Stomach (tissue), 9 donors: Measurements from ENCODE around the gene PKP1. TPM values are rescaled to one million over a fixed set of nuclear protein-coding genes. Genes with fewer than 3 reads are reported as not detected.

Source experiments
- DNase-seq, 2 donors: peaks; one replicate each; pipeline versions ENCODE4 v3.0.0 to v3.0.0-alpha.2; 2013 to 2019
- H3K27ac ChIP-seq, 5 donors: fragments of 200-600 bp in 4 of 5; sonication (generic) in 4 of 5; one replicate each; pipeline ENCODE4 v1.5.1; 2013 to 2019; ENCODE audit warnings: mild to moderate bottlenecking in 1 of 5, moderate library complexity in 1 of 5
- H3K27me3 ChIP-seq, 3 donors: fragments of 200-600 bp; sonication (generic); one replicate each; pipeline ENCODE4 v1.5.1; 2017 to 2019; ENCODE audit warnings: mixed run types in 1 of 3
- H3K36me3 ChIP-seq, 4 donors: fragments of 200-600 bp; sonication (generic); 1 replicate in 3 of 4; 2 replicates in 1 of 4; pipeline ENCODE4 v1.5.1; 2016 to 2019
- H3K4me1 ChIP-seq, 4 donors: fragments of 200-600 bp; sonication (generic); one replicate each; pipeline ENCODE4 v1.5.1; 2016 to 2019
- H3K4me3 ChIP-seq, 4 donors: fragments of 200-600 bp; sonication (generic) in 3 of 4; one replicate each; pipeline ENCODE4 v1.5.1; 2016 to 2019; ENCODE audit warnings: mild to moderate bottlenecking in 1 of 4
- H3K9me3 ChIP-seq, 4 donors: fragments of 200-600 bp; sonication (generic); one replicate each; pipeline ENCODE4 v1.5.1; 2016 to 2019
- EP300 ChIP-seq: sonication (generic); formaldehyde crosslinking; IDR thresholded peaks from one replicate; pipeline ENCODE4 v1.6.1; 2017; ENCODE audit warnings: antibody characterized with exemption
- POLR2A ChIP-seq, 4 donors: fragments of 450-650 bp; IDR thresholded peaks; one replicate each; pipeline ENCODE4 v1.6.1; 2016; ENCODE audit warnings: antibody characterized with exemption in 4 of 4, control low read depth in 2 of 4, mild to moderate bottlenecking in 1 of 4, moderate library complexity in 1 of 4
- POLR2AphosphoS5 ChIP-seq, 3 donors: sonication (generic); formaldehyde crosslinking; IDR thresholded peaks; one replicate each; pipeline ENCODE4 v1.6.1; 2016; ENCODE audit warnings: antibody characterized with exemption in 3 of 3
- WGBS, 5 donors: extraction: QIAGEN DNeasy Blood & Tissue Kit in 3 of 5; methylation state at CpG; one replicate each; pipeline versions ENCODE4 v1.1.5 to v1.1.7; 2013 to 2018; 5-methylcytosine and 5-hydroxymethylcytosine counted together
- intact Hi-C: fragments of 100-400 bp; cut with DNase I; formaldehyde crosslinking; loops from one replicate; pipeline ENCODE4 v1.15.1; 2023; ENCODE audit warnings: low total_unique reads
- polyA plus RNA-seq, 3 donors: library from polyadenylated mRNA; stranded (reverse); fragments of 200-250 nt; gene quantifications; one replicate each; pipeline ENCODE4 v1.2.3, GENCODE V29; 2013
- total RNA-seq, 5 donors: library from RNA; depleted of rRNA; stranded (reverse); fragments of >200 nt; gene quantifications; one replicate each; pipeline versions ENCODE4 v1.1.0 to v1.2.3, GENCODE V29; 2014 to 2016
- TF ChIP-seq, protein P1 (sequence below), 7 experiments: fragments of 450-650 bp in 4 of 7; fragments of 200-600 bp in 3 of 7; sonication (generic) in 3 of 7; IDR thresholded peaks; one replicate each; pipeline ENCODE4 v1.5.1; 2016 to 2019; ENCODE audit warnings: antibody characterized with exemption in 7 of 7, control low read depth in 2 of 7, mild to moderate bottlenecking in 1 of 7
- donor health status: healthy with polysubstance abuse.
- donor health status: Bipolar disorder and iron deficiency.
- donor health status: healthy.

Gene PKP1
- total and polyA plus RNA-seq, 8 donors, result under 0.01 to 42.2 (median 0.40) TPM; not detected in 2

DNA sequence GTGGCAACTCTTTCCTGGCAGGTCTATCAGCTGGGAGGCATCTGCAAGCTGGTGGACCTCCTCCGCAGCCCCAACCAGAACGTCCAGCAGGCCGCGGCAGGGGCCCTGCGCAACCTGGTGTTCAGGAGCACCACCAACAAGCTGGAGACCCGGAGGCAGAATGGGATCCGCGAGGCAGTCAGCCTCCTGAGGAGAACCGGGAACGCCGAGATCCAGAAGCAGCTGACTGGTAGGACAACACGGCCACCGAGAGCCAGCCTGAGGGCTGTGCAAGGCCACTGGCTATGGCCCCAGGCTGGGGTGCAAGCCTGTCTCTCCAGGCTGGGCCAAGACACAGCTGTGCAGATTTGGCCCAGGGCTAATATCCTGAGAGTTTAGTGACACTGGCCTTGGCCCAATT is 34.2 kb downstream of the PKP1 start:
- Histone ChIP-seq H3K27ac (no peak overlapping the region), H3K9me3 (no peaks in the 10 kb centered on the region), H3K36me3 (no peaks in the 10 kb centered on the region), H3K4me3 (no peak overlapping the region), H3K4me1 (no peaks in the 10 kb centered on the region), H3K27me3 (peaks cover 0 to 9% (median 0%) of the 10 kb centered on the region in 3 donors)
- intact Hi-C loops, result no loop called here
- no peak for DNase-seq
- TF ChIP-seq POLR2AphosphoS5 (IDR thresholded peaks at IDR 0.05), result no peak
- TF ChIP-seq, protein P1, sequence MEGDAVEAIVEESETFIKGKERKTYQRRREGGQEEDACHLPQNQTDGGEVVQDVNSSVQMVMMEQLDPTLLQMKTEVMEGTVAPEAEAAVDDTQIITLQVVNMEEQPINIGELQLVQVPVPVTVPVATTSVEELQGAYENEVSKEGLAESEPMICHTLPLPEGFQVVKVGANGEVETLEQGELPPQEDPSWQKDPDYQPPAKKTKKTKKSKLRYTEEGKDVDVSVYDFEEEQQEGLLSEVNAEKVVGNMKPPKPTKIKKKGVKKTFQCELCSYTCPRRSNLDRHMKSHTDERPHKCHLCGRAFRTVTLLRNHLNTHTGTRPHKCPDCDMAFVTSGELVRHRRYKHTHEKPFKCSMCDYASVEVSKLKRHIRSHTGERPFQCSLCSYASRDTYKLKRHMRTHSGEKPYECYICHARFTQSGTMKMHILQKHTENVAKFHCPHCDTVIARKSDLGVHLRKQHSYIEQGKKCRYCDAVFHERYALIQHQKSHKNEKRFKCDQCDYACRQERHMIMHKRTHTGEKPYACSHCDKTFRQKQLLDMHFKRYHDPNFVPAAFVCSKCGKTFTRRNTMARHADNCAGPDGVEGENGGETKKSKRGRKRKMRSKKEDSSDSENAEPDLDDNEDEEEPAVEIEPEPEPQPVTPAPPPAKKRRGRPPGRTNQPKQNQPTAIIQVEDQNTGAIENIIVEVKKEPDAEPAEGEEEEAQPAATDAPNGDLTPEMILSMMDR (IDR thresholded peaks at IDR 0.05), result no peak
- TF ChIP-seq POLR2A (IDR thresholded peaks at IDR 0.05), result no peak
- no peak for TF ChIP-seq EP300
- 84 to 96% (median 90%) methylated on average over 9 to 13 of the region's 13 CpGs for WGBS, 5 donors

DNA sequence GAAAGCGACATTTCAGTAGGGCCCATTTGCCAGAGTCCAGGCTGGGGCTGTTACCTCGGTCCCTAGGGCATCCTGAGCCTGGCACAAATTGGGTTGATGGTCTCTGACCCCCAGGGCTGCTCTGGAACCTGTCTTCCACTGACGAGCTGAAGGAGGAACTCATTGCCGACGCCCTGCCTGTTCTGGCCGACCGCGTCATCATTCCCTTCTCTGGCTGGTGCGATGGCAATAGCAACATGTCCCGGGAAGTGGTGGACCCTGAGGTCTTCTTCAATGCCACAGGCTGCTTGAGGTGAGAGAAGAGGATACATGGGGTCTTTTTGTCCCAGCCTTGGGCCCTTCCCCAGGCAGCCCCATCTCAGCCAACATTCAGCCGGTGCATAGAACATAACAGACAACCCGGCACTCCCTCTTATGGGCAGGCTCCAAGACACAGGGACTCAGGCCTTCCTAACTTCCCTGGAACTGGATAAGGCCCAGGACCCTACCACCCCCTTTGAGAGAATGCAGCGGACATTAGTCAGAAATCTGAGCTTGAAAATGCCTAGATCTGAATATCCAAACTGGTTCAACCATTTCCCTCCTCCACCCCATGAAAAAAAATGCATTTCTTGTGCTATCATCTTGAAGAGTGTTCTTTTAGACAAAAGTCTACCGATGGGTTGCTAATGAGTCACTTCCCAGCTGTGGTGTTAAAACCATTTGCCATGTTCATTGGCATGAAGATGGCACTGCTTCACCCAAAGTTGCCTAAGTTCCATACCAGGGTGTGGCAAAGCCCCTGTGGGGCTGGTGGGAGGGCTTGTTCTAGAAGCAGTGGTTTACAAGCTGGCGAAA is 35.4 kb downstream of the PKP1 start:
- Histone ChIP-seq H3K4me3 (no peak overlapping the region), H3K27ac (no peak overlapping the region), H3K27me3 (peaks cover 0 to 6% (median 0%) of the 10 kb centered on the region in 3 donors), H3K36me3 (no peaks in the 10 kb centered on the region), H3K4me1 (no peaks in the 10 kb centered on the region), H3K9me3 (no peaks in the 10 kb centered on the region)
- WGBS, 5 donors, result 80 to 86% (median 82%) methylated on average over 15 of the region's 15 CpGs
- intact Hi-C loops, result no loop called here
- DNase-seq, result no peak
- no peak for TF ChIP-seq POLR2A (IDR thresholded peaks at IDR 0.05)
- TF ChIP-seq, protein P1 (IDR thresholded peaks at IDR 0.05), result no peak
- TF ChIP-seq POLR2AphosphoS5 (IDR thresholded peaks at IDR 0.05), result no peak

DNA sequence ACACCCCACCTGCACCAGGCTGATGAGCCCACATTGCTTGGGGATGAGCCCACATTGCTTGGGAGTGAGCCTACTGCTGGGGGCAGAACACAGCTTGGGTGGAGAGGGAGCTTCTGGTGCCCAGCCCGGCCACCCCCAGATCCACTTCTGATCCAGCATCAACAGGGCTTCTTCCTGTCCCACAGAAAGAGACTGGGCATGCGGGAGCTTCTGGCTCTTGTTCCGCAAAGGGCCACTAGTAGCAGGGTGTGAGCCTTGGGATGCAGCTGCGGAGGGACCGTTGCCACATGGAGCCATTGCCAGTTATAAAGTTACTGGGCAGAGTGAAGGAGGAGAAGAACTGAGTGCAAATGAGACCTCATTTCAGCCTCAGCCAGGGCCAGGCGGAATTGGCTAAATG is 36.3 kb downstream of the PKP1 start:
- TF ChIP-seq POLR2AphosphoS5 (IDR thresholded peaks at IDR 0.05) (no peak), EP300 (no peak), POLR2A (IDR thresholded peaks at IDR 0.05) (no peak)
- TF ChIP-seq, protein P1 (IDR thresholded peaks at IDR 0.05), result no peak
- WGBS, 5 donors, result 90 to 96% (median 95%) methylated on average over 5 to 6 of the region's 6 CpGs
- H3K36me3 ChIP-seq, result no peaks in the 10 kb centered on the region
- H3K4me1 ChIP-seq, result no peaks in the 10 kb centered on the region
- H3K9me3 ChIP-seq, result no peaks in the 10 kb centered on the region
- DNase-seq, result no peak
- intact Hi-C loops, result no loop called here
- H3K27ac ChIP-seq, result no peak overlapping the region
- no peak overlapping the region for H3K4me3 ChIP-seq
- peaks cover 0 to 6% (median 0%) of the 10 kb centered on the region in 3 donors for H3K27me3 ChIP-seq

DNA sequence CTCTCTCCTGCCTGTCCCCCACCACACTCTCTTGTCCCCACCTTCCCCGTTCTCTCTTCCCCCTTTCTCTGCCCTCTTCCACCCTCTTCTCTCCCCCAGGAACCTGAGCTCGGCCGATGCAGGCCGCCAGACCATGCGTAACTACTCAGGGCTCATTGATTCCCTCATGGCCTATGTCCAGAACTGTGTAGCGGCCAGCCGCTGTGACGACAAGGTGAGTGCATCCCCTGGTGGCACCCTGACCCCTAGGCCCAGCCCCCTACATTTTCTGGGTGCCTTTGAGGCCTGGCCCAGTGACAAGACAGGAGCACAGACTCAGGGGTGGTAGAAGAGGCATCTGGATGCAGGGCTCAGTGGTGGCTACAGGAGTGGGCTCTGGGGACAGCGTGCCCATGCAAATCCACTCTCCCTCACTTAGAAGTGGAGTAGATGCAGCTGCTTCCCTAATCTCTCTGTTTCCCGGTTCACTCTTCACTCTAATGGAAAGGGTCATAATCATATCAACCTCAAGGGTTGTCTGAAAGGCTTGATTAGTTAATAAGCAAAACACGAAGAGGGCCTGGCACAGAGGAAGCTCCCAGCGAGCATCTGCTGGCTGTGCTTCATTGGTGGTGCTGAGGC is 37.0 kb downstream of the PKP1 start:
- Histone ChIP-seq H3K4me3 (no peak overlapping the region), H3K27me3 (peaks cover 0 to 6% (median 0%) of the 10 kb centered on the region in 3 donors), H3K27ac (no peak overlapping the region), H3K4me1 (no peaks in the 10 kb centered on the region), H3K9me3 (no peaks in the 10 kb centered on the region), H3K36me3 (no peaks in the 10 kb centered on the region)
- peak in 1 of 2 donors; percentile 17 for DNase-seq
- 75 to 88% (median 78%) methylated on average over 12 of the region's 12 CpGs for WGBS, 5 donors
- intact Hi-C loops, result no loop called here
- TF ChIP-seq, protein P1 (IDR thresholded peaks at IDR 0.05), result no peak
- TF ChIP-seq POLR2AphosphoS5 (IDR thresholded peaks at IDR 0.05), result no peak
- no peak for TF ChIP-seq POLR2A (IDR thresholded peaks at IDR 0.05)
- no peak for TF ChIP-seq EP300
